ENCODE data around the gene SLC30A2. TPM values are rescaled to one million over a fixed set of nuclear protein-coding genes. Genes with fewer than 3 reads are reported as not detected.
A peak's percentile ranks its signal among the peaks of the same experiment; 100 is the strongest.

SLC30A2 gene
- total RNA-seq, 1 experiment from 2014 or later: 0.35 TPM

- Histone ChIP-seq H4K91ac (ENCODE audit: insufficient read length, low read depth, low read length) (no peak overlapping the region), H3K4me1 (ENCODE audit: insufficient read depth, low read length) (no peaks in the 10 kb centered on the region), H2BK12ac (ENCODE audit: insufficient read length, low read depth, low read length) (no peak overlapping the region), H3K4ac (ENCODE audit: low read depth, low read length) (no peak overlapping the region), H3K27ac (ENCODE audit: insufficient read length, low read depth, low read length) (no peak overlapping the region), H3K56ac (ENCODE audit: insufficient read length, low read depth, low read length) (no peak overlapping the region), H3K23ac (ENCODE audit: insufficient read length, low read depth, low read length) (no peak overlapping the region), H2AFZ (ENCODE audit: low read length) (no peak overlapping the region), H2AK5ac (ENCODE audit: insufficient read length, low read length) (no peak overlapping the region), H3K4me2 (ENCODE audit: insufficient read depth, insufficient read length, low read length) (no peak overlapping the region), H3K14ac (ENCODE audit: insufficient read depth, low read length) (no peak overlapping the region), H3K27me3 (ENCODE audit: insufficient read depth, low read length) (no peaks in the 10 kb centered on the region), H3K79me2 (ENCODE audit: insufficient read depth, low read length) (no peaks in the 10 kb centered on the region), H3K9ac (ENCODE audit: extremely low read depth, insufficient read length, low read length) (no peak overlapping the region), H4K5ac (ENCODE audit: insufficient read length, low read depth, low read length) (no peak overlapping the region), H2BK20ac (ENCODE audit: low read depth, low read length, poor library complexity, severe bottlenecking) (no peak overlapping the region), H2BK15ac (ENCODE audit: low read depth, low read length) (no peak overlapping the region), H3T11ph (ENCODE audit: low read length) (no peak overlapping the region), H4K8ac (replicated peaks; ENCODE audit: insufficient read length, low read depth, low read length) (no peak overlapping the region), H3K18ac (ENCODE audit: insufficient read length, low read depth, low read length) (no peak overlapping the region), H4K20me1 (ENCODE audit: control insufficient read depth, insufficient read depth, insufficient read length) (no peaks in the 10 kb centered on the region), H2BK120ac (ENCODE audit: low read depth, low read length, poor library complexity, severe bottlenecking) (no peak overlapping the region), H3K79me1 (ENCODE audit: insufficient read depth, low read depth, low read length, poor library complexity, severe bottlenecking) (no peaks in the 10 kb centered on the region), H2BK5ac (ENCODE audit: insufficient read length, low read length) (no peak overlapping the region), H3K23me2 (ENCODE audit: insufficient read length, low read depth, low read length, poor library complexity, severe bottlenecking) (no peaks in the 10 kb centered on the region), H3K9me3 (ENCODE audit: control insufficient read depth, low read depth, low read length) (no peaks in the 10 kb centered on the region)
- H3K27ac Mint-ChIP-seq: peak overlapping the region in 2 of 3 experiments; percentile 49 to 52; a peak in 4 of 7 replicates
- TF ChIP-seq, protein P1, sequence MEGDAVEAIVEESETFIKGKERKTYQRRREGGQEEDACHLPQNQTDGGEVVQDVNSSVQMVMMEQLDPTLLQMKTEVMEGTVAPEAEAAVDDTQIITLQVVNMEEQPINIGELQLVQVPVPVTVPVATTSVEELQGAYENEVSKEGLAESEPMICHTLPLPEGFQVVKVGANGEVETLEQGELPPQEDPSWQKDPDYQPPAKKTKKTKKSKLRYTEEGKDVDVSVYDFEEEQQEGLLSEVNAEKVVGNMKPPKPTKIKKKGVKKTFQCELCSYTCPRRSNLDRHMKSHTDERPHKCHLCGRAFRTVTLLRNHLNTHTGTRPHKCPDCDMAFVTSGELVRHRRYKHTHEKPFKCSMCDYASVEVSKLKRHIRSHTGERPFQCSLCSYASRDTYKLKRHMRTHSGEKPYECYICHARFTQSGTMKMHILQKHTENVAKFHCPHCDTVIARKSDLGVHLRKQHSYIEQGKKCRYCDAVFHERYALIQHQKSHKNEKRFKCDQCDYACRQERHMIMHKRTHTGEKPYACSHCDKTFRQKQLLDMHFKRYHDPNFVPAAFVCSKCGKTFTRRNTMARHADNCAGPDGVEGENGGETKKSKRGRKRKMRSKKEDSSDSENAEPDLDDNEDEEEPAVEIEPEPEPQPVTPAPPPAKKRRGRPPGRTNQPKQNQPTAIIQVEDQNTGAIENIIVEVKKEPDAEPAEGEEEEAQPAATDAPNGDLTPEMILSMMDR (conservative IDR thresholded peaks at IDR 0.05): no peak
- no peak for DNase-seq
- H3K9me3 Mint-ChIP-seq: no peaks in the 10 kb centered on the region
- peaks cover 6 to 20% (median 17%) of the 10 kb centered on the region in 3 experiments; a peak in 6 of 7 replicates for H3K36me3 Mint-ChIP-seq (ENCODE audit: insufficient read depth in 1 of 3, low read depth in 3 of 3)
- no peaks in the 10 kb centered on the region for H3K27me3 Mint-ChIP-seq (ENCODE audit: low read depth)
- WGBS (ENCODE audit: extremely low coverage, insufficient read length, low lambda C conversion rate): no CpG with 5 or more reads among the region's 11 CpGs
- peaks cover 13 to 16% of the 10 kb centered on the region in 2 experiments for H3K4me1 Mint-ChIP-seq
- no peak overlapping the region for H3K4me3 Mint-ChIP-seq
Measured at GRCh38 chr1:25989440-25990234, 56.3 kb downstream of the SLC30A2 start.
